NCI-H2081 (cell line): ENCODE measurements around the gene TMCC1.
"Not testable (repeated sequence)": the region's sequence is repeated elsewhere in the genome, so short reads cannot be mapped to it uniquely, and the experiment has no call there.

Experiments
- DNase-seq, 2 experiments: peaks; one replicate each; lab custom pipeline; 2025; lab: John Stamatoyannopoulos, UW

The TMCC1 gene

GRCh38 chr3:129622933-129623332 is 270.6 kb downstream of the TMCC1 start:
- no peak for DNase-seq

GRCh38 chr3:129622226-129622874 is 271.2 kb downstream of the TMCC1 start:
- DNase-seq: no peak

- no peak for DNase-seq
These were observed 271.8 kb downstream of the TMCC1 start for GRCh38 chr3:129621626-129622225.

- DNase-seq: no peak
These were observed 272.5 kb downstream of the TMCC1 start for GRCh38 chr3:129620828-129621559.

GRCh38 chr3:129619726-129620162 is 273.8 kb downstream of the TMCC1 start:
- DNase-seq: no peak

DNA sequence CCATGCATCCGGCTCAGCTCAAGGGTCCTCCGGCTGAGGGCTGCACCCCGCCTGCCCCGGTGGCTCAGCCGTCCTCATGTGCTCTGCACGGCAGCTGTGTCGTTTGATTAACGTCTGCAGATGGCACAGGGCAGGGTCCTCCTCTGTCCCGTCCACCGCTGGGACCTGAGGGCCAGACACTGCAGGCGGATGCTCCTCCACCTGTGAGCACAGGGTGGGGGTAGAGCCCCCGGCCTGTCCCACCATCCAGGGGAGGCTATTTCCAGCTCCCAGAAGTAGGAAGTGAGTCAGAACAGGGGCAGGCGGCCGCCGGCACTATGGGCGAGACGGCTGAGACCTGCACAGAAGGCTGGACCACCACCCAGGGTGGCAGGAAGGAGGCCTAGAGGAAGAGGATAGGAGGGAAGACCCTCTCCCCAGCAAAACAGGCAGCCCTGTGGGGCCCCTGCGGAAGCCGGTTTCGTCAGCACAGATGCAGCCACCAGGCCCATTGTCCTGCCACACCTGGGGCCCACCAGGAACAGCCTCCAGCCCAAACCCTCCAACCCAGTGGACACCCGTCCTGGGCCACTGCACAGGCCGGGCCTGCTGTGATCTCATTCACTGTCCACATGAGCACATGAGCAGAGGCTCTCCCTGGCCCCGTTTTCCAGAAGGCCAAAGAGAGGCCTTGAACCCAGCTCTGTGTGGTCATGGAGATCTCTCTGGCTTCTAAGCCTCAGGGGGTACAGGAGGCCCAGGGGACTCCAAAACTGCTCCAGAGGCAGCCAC is 274.4 kb downstream of the TMCC1 start:
- no peak for DNase-seq

DNA sequence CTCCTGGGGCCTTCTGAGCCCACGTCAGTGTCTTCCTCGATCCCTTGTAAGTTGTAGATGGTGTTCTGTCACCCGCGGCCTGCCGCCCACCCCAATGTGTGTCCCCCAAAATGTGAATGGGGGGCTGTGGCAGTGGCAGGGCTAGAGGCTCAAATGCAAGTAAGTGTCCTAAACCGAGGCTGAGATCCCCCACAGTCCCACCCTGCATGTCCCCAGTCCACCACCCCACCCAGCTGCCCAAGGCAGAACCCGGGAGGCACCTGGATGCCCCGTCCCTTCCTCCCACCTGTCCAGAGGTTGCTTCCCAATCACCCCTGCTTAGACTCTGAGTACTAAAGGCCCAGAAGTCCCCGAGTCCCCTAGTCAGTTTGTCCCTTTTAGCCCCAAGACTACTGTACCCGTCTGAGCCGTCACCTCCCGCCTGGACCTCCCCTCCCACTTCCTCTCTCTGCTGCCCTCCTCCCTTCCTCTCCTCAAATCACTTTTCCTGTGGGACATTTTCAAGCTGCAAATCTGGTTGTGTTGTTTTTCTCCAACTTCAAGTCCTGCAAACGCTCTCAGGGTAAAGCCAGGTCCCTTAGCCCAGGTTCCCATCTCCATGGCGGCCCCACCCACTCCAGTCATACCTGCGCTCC is 275.2 kb downstream of the TMCC1 start:
- DNase-seq: no peak

GRCh38 chr3:129617381-129618185 is 275.9 kb downstream of the TMCC1 start:
- DNase-seq: no peak

- no peak for DNase-seq
These were observed 276.8 kb downstream of the TMCC1 start for GRCh38 chr3:129616713-129617112.

DNA sequence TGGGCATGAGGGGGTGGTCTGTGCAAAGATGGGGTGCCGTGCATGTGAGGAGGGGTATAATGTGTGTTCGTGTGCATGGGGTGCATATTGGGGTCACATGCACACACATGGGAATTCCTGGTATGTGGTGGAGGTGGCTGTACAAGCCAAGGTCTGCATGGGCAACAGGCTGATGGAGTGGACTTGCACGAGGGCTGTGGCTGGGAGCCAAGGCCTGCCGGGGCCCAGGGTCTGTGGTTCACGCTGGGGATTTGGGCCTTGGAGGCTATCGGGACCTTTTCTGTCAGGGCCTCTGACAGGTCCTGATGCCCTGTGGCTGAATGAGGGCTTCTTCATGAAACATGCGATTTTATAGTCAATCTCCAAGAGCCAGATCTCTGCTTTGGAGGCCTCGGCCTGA is 277.2 kb downstream of the TMCC1 start:
- DNase-seq: no peak

GRCh38 chr3:129615751-129616281 is 277.7 kb downstream of the TMCC1 start:
- DNase-seq: no peak

DNA sequence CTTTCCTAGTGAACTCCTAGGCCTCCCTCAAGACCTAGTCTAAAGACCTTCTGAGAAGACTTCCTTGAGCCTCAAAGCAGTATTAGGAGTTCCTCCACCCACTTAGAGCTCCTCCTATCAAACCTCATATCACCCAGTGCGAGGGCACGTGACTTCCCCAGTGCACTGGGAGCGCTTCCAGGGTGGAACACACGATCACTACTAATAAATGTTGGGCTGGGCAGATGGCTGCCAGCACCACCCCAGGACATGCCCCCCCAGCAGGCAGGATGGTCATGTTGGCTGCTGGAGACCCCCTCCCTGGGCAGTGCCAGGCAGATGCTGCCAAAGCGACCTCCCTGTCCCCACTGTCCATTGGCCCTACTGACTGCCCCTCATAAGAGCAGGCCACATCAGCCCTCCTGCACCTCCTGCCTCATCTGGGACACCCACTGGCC is 278.6 kb downstream of the TMCC1 start:
- no peak for DNase-seq

- DNase-seq: no peak
These were observed 279.1 kb downstream of the TMCC1 start for GRCh38 chr3:129614435-129614834.

GRCh38 chr3:129613367-129613740 is 280.2 kb downstream of the TMCC1 start:
- DNase-seq: no peak

DNA sequence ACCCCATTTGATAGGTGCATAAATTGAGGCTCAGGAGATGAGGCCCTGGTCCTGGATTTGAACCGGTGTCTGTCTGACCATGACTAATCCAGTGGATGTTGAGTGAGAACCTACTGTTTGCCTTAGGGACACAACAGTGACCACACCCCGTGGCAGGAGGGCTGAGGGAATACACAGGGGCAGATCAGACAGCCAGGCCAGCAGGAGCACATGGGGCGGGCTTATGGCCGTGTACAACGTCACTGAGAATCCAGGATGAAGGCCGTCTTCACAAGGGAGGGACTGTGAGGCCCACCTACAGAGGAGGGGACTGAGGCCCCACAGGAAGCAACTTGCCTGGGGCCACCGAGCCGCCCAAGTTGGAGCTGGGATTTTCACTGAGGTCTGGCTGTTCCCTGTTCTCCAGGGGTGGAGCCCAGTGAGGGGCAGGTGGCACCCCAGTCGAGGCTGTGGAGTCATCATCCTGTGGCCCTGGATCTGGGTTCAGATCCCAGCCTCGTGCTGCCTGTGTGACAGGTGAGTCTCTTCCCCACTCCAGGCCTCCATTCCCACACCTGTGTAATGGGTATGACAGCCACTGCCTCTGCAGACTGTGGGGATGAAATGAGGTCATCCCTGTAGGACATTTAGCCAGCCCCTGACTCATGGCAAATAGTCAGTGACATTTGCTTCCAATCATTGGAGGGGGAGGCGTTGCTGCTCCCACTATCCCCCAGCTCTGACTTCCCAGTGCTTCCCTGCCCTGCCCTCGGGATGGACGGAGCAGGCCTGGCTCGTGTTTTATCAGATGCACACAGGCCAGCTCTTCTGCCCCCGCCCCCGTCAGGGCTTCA is 280.8 kb downstream of the TMCC1 start:
- no peak for DNase-seq

GRCh38 chr3:129611812-129612533 is 281.5 kb downstream of the TMCC1 start:
- no peak for DNase-seq

DNA sequence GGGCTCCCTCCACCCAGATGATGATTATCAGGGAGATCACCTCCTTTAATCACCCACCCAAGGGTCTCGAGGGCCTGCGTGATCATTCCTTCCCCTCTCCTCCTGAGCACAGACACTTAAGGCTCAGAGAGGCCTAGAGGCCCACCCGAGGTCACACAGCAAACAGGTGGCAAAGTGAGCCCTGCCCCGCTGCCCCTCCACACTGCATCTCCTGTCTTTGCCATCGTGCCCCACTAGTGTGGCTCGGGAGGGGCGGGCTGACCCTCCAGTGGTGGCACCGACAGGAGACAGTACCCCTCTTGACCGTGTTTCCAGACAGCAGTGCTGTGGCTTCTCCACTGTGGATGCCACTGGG is 282.1 kb downstream of the TMCC1 start:
- DNase-seq: no peak

DNA sequence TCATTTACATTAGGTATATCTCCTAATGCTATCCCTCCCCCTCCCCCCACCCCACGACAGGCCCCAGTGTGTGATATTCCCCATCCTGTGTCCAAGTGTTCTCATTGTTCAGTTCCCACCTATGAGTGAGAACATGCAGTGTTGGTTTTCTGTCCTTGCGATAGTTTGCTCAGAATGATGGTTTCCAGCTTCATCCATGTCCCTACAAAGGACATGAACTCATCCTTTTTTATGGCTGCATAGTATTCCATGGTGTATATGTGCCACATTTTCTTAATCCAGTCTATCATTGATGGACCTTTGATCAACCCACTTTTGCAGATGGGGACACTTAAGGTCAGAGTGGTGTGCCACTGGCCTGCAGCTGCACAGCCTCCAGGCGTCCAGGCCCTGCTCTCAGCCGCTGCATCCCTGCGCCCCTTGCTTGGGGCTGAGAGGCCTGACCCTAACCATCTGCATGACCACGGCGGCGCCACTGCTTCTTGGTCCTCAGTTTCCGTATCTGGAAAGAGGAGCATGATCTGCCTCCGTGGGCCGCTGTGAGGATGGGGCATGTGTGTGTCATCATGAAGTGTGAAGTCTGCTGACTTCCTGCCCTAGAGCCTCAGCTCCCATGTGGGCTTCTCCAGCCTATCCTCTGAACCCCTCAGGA is 282.6 kb downstream of the TMCC1 start:
- DNase-seq: not testable (repeated sequence)

- no peak for DNase-seq
These were observed 283.2 kb downstream of the TMCC1 start for GRCh38 chr3:129610276-129610675.
